ENCODE data around the gene CORO2B. TPM values are rescaled to one million over a fixed set of nuclear protein-coding genes. Genes with fewer than 3 reads are reported as not detected.

The CORO2B gene
- total RNA-seq, 6 experiments from 2014 or later: 9.3 to 11.0 (median 9.9) TPM

DNA sequence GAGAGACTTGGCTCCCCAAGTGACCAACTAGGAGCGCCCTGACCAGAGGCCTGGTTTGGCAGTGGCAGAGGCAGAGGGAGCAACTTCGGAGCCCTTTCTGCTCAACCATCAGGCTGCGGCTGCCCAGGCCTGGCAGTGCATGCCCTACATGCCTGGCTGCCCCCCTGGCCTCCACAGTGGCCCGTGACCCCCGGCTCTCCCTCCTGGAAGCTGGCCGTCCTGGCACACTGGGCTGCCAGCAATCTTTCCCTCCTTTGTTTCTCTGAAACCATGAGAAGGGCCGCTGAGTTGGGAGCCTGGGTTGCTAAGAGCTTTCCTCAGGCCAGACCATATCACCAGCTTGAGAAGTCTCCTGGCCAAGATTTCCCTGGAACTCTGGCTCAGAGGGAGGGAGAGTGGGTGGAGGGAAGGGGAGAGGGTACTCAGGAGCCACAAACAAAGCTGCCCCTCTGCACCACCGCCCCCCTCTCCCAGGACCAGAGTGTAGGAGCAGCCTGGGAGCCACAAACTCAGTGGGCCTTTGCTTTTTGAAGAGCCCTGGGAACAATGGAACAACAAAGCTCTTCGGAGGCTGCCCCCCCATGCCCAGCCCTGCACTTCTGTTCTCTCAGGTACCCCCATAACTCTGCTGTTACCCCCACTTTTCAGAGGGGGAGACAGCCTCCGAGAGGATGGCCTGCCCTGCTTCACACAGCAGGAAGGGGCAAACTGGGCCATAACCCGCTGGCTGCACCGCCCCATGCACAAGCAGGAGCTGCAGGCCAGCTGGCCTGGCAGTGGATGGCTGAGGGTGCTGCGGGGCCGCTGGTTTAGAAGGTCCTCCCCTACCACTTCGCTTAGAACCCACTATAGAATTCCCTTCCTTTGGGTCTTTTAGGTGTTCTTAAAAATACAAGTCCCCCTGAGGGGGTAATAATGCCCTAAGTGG lies 11.3 kb downstream of the CORO2B start:
- no peak for DNase-seq
- H3K9me3 Mint-ChIP-seq: no peaks in the 10 kb centered on the region
- H3K36me3 Mint-ChIP-seq (ENCODE audit: low read depth): no peaks in the 10 kb centered on the region
- H3K4me1 Mint-ChIP-seq (ENCODE audit: low read depth): peaks cover 80% of the 10 kb centered on the region
- TF ChIP-seq, protein P1, sequence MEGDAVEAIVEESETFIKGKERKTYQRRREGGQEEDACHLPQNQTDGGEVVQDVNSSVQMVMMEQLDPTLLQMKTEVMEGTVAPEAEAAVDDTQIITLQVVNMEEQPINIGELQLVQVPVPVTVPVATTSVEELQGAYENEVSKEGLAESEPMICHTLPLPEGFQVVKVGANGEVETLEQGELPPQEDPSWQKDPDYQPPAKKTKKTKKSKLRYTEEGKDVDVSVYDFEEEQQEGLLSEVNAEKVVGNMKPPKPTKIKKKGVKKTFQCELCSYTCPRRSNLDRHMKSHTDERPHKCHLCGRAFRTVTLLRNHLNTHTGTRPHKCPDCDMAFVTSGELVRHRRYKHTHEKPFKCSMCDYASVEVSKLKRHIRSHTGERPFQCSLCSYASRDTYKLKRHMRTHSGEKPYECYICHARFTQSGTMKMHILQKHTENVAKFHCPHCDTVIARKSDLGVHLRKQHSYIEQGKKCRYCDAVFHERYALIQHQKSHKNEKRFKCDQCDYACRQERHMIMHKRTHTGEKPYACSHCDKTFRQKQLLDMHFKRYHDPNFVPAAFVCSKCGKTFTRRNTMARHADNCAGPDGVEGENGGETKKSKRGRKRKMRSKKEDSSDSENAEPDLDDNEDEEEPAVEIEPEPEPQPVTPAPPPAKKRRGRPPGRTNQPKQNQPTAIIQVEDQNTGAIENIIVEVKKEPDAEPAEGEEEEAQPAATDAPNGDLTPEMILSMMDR (IDR thresholded peaks at IDR 0.05): no peak
- no peak overlapping the region for H3K4me3 Mint-ChIP-seq
- H3K27me3 Mint-ChIP-seq (ENCODE audit: insufficient read depth): peaks cover 3% of the 10 kb centered on the region
- no peak overlapping the region for H3K27ac Mint-ChIP-seq

- H3K27me3 Mint-ChIP-seq (ENCODE audit: insufficient read depth): peaks cover 3% of the 10 kb centered on the region
- peaks cover 72% of the 10 kb centered on the region for H3K4me1 Mint-ChIP-seq (ENCODE audit: low read depth)
- H3K9me3 Mint-ChIP-seq: no peaks in the 10 kb centered on the region
- no peak overlapping the region for H3K4me3 Mint-ChIP-seq
- no peak overlapping the region for H3K27ac Mint-ChIP-seq
- no peaks in the 10 kb centered on the region for H3K36me3 Mint-ChIP-seq (ENCODE audit: low read depth)
- DNase-seq: no peak
- TF ChIP-seq, protein P1 (IDR thresholded peaks at IDR 0.05): no peak
These were observed 12.1 kb downstream of the CORO2B start for GRCh38 chr15:68590721-68591389.

- no peak overlapping the region for H3K27ac Mint-ChIP-seq
- no peaks in the 10 kb centered on the region for H3K36me3 Mint-ChIP-seq (ENCODE audit: low read depth)
- H3K9me3 Mint-ChIP-seq: no peaks in the 10 kb centered on the region
- peaks cover 3% of the 10 kb centered on the region for H3K27me3 Mint-ChIP-seq (ENCODE audit: insufficient read depth)
- H3K4me1 Mint-ChIP-seq (ENCODE audit: low read depth): peaks cover 60% of the 10 kb centered on the region
- TF ChIP-seq, protein P1 (IDR thresholded peaks at IDR 0.05): no peak
- DNase-seq: no peak
- no peak overlapping the region for H3K4me3 Mint-ChIP-seq
These were observed 13.3 kb downstream of the CORO2B start for GRCh38 chr15:68592054-68592453.

DNA sequence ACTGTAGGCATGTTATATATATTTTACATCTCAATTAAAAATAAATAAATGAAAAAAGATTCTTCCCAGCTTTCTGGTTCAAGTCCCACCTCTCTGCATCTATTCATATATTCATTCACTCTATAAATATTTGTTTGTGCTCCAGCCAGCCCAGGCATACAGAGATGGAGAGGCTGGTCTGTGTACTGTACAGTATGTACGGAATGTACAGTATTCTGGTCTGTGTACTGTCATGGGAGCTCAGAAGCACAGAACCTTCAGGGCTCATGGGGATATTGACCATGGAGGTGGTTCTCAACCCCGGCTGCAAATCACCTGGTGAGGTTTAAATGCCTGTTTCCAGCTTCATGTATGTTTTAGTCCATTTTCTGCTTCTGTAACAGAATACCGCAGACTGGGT lies 13.8 kb downstream of the CORO2B start:
- TF ChIP-seq, protein P1 (IDR thresholded peaks at IDR 0.05): no peak

GRCh38 chr15:68593341-68593740 lies 14.5 kb downstream of the CORO2B start:
- H3K4me3 Mint-ChIP-seq: no peak overlapping the region
- H3K9me3 Mint-ChIP-seq: no peaks in the 10 kb centered on the region
- H3K27ac Mint-ChIP-seq: no peak overlapping the region

More for the DNA sequence above, 13.8 kb downstream of the CORO2B start:
- peaks cover 56% of the 10 kb centered on the region for H3K4me1 Mint-ChIP-seq (ENCODE audit: low read depth)
- no peak for DNase-seq
- H3K27ac Mint-ChIP-seq: no peak overlapping the region
- no peak overlapping the region for H3K4me3 Mint-ChIP-seq
- H3K9me3 Mint-ChIP-seq: no peaks in the 10 kb centered on the region
- peaks cover 3% of the 10 kb centered on the region; the same call in 1 of the 2 replicates for H3K27me3 Mint-ChIP-seq (ENCODE audit: insufficient read depth)
- no peaks in the 10 kb centered on the region for H3K36me3 Mint-ChIP-seq (ENCODE audit: low read depth)

More at GRCh38 chr15:68593341-68593740, 14.5 kb downstream of the CORO2B start:
- Mint-ChIP-seq H3K36me3 (ENCODE audit: low read depth) (no peaks in the 10 kb centered on the region), H3K27me3 (ENCODE audit: insufficient read depth) (peaks cover 4% of the 10 kb centered on the region), H3K4me1 (ENCODE audit: low read depth) (peaks cover 56% of the 10 kb centered on the region)
- TF ChIP-seq, protein P1 (IDR thresholded peaks at IDR 0.05): no peak
- no peak for DNase-seq
